HK-2 (cell line): Measurements from ENCODE around the gene NR1H4.
"Not testable (repeated sequence)": the region's sequence is repeated elsewhere in the genome, so short reads cannot be mapped to it uniquely, and the experiment has no call there.

Experiments
- DNase-seq: peaks from one replicate; pipeline ENCODE4 v3.0.0-alpha.2; 2018; ENCODE audit not compliant: unreplicated experiment

The NR1H4 gene

GRCh38 chr12:100572184-100572583, 98.5 kb downstream of the NR1H4 start:
- no peak for DNase-seq

GRCh38 chr12:100573292-100574186, 99.9 kb downstream of the NR1H4 start, which contains the start of gene GAS2L3:
GAS2L3 (plus strand) TSS chr12:100573684; CDS start chr12:100594905, 21,221 bp downstream.
- DNase-seq = peak; percentile 90

GRCh38 chr12:100574187-100575074, 100.8 kb downstream of the NR1H4 start:
- peak; percentile 38 for DNase-seq

- DNase-seq = no peak
Measured at GRCh38 chr12:100576331-100577036, 102.8 kb downstream of the NR1H4 start.

GRCh38 chr12:100578923-100579322, 105.3 kb downstream of the NR1H4 start:
- no peak for DNase-seq

- no peak for DNase-seq
Measured at GRCh38 chr12:100579844-100580243, 106.2 kb downstream of the NR1H4 start.

GRCh38 chr12:100584256-100584655, 110.6 kb downstream of the NR1H4 start:
- DNase-seq = no peak

- DNase-seq = no peak
Measured at GRCh38 chr12:100591979-100592378, 118.3 kb downstream of the NR1H4 start.

GRCh38 chr12:100593490-100593889, 119.8 kb downstream of the NR1H4 start:
- DNase-seq = no peak

GRCh38 chr12:100601626-100602025, 128.0 kb downstream of the NR1H4 start:
- DNase-seq = no peak

GRCh38 chr12:100602997-100603396, 129.3 kb downstream of the NR1H4 start:
- not testable (repeated sequence) for DNase-seq

GRCh38 chr12:100608776-100609175, 135.1 kb downstream of the NR1H4 start:
- DNase-seq = no peak

GRCh38 chr12:100610666-100611430, 137.2 kb downstream of the NR1H4 start:
- DNase-seq = no peak

- DNase-seq = no peak
Measured at GRCh38 chr12:100612606-100613005, 138.9 kb downstream of the NR1H4 start.
